Mesothelial cell of epicardium (in vitro differentiated cells): Measurements from ENCODE around the gene GMPR. TPM values are rescaled to one million over a fixed set of nuclear protein-coding genes. Genes with fewer than 3 reads are reported as not detected.
A peak's percentile ranks its signal among the peaks of the same experiment; 100 is the strongest.

Source experiments
- DNase-seq, 2 experiments: peaks; one replicate each; pipeline ENCODE4 v3.0.0; 2021; ENCODE audit warnings: low spot score in 2 of 2; ENCODE audit not compliant: unreplicated experiment in 2 of 2
- H3K27ac Mint-ChIP-seq: 2 replicates; pipeline ENCODE4 v1.8.0; 2021; ENCODE audit warnings: mixed read lengths
- H3K27me3 Mint-ChIP-seq: 2 replicates; pipeline ENCODE4 v1.8.0; 2021; ENCODE audit warnings: low read depth, mixed read lengths
- H3K36me3 Mint-ChIP-seq: 2 replicates; pipeline ENCODE4 v1.8.0; 2021; ENCODE audit warnings: mixed read lengths
- H3K4me1 Mint-ChIP-seq: 2 replicates; pipeline ENCODE4 v1.8.0; 2021; ENCODE audit warnings: mixed read lengths
- H3K4me3 Mint-ChIP-seq: 2 replicates; pipeline ENCODE4 v1.8.0; 2021; ENCODE audit warnings: mild to moderate bottlenecking, moderate library complexity, mixed read lengths
- H3K9me3 Mint-ChIP-seq: 2 replicates; pipeline ENCODE4 v1.8.0; 2021; ENCODE audit warnings: mixed read lengths
- total RNA-seq: library from RNA; stranded (reverse); gene quantifications from 3 replicates; pipeline ENCODE4 v1.2.1, GENCODE V29; 2021
- TF ChIP-seq, protein P1 (sequence below): fragments of 200-600 bp; sonication (generic); IDR thresholded peaks from one replicate; pipeline ENCODE4 v1.5.0; 2021; ENCODE audit warnings: antibody characterized with exemption; ENCODE audit not compliant: unreplicated experiment

Gene GMPR
- total RNA-seq, 1 donor from 2014 or later, result 4.0 TPM

DNA sequence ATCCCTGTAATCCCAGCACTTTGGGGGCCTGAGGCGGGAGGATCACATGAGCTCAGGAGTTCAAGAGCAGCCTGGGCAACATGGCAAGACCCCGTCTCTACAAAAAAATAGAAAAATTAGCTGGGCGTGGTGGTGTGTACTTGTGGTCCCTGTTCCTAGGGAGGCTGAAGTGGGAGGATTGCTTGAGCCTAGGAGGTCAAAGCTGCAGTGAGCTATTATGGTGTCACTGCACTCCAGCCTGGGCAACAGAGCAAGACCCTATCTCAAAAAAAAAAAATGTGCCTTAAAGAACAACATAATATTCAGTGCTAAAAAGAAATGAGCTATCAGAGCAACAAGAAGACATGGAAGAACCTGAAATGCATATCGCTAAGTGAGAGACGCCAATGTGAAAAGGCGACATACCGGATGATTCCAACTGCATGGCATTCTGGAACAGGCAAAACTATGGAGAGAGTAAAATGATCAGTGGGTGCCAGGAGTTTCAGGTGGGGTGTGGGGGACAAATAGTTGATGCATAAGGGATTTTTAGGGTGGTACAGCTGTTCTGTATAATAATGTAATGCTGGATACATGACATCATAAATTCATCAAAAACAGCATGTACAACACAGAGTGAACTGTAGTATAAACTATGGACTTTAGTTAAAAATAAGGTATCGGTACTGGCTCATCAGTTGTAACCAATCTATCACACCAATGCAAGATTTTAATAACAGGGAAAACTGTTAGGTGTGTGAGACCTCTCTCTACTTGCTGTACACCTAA lies 80.8 kb downstream of the GMPR start:
- Mint-ChIP-seq H3K4me3 (no peak overlapping the region), H3K9me3 (no peaks in the 10 kb centered on the region), H3K36me3 (no peaks in the 10 kb centered on the region), H3K4me1 (peaks cover 27% of the 10 kb centered on the region), H3K27ac (peak overlapping the region; percentile 12), H3K27me3 (no peaks in the 10 kb centered on the region)
- TF ChIP-seq, protein P1, sequence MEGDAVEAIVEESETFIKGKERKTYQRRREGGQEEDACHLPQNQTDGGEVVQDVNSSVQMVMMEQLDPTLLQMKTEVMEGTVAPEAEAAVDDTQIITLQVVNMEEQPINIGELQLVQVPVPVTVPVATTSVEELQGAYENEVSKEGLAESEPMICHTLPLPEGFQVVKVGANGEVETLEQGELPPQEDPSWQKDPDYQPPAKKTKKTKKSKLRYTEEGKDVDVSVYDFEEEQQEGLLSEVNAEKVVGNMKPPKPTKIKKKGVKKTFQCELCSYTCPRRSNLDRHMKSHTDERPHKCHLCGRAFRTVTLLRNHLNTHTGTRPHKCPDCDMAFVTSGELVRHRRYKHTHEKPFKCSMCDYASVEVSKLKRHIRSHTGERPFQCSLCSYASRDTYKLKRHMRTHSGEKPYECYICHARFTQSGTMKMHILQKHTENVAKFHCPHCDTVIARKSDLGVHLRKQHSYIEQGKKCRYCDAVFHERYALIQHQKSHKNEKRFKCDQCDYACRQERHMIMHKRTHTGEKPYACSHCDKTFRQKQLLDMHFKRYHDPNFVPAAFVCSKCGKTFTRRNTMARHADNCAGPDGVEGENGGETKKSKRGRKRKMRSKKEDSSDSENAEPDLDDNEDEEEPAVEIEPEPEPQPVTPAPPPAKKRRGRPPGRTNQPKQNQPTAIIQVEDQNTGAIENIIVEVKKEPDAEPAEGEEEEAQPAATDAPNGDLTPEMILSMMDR, result no peak
- no peak for DNase-seq

DNA sequence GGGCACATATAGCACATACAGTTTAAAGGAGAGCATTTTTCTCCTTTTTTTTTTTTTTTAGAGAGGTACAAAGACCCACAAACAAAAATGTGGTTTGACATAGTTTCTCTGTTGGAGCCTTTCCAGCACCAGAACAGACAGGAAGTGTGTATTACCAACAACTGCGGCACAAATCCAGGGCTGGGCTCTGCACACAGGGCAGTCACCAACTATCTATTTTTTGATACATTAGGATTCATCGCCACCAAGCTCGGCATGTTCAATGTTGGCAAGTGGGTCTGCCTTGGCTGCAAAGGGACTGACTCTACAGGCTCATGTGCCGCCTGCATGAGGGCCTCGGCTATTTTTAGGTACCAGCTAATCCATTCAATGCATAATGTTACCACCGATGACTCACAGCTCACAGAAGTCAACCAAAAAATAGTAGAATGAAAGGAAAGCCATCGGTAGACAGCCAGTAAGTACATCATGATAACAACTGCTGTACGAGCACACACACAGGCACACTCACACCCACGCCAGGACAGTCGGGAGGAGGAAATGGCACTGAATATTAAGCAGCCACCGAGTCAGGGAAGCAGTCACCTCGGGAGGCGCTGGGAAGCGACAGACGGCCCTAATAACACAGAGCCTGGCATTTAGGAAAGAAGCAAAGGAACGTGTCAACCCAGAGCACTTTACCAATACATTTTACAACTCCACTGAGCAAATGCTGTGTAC lies 81.6 kb downstream of the GMPR start:
- H3K4me1 Mint-ChIP-seq, result peaks cover 27% of the 10 kb centered on the region

DNA sequence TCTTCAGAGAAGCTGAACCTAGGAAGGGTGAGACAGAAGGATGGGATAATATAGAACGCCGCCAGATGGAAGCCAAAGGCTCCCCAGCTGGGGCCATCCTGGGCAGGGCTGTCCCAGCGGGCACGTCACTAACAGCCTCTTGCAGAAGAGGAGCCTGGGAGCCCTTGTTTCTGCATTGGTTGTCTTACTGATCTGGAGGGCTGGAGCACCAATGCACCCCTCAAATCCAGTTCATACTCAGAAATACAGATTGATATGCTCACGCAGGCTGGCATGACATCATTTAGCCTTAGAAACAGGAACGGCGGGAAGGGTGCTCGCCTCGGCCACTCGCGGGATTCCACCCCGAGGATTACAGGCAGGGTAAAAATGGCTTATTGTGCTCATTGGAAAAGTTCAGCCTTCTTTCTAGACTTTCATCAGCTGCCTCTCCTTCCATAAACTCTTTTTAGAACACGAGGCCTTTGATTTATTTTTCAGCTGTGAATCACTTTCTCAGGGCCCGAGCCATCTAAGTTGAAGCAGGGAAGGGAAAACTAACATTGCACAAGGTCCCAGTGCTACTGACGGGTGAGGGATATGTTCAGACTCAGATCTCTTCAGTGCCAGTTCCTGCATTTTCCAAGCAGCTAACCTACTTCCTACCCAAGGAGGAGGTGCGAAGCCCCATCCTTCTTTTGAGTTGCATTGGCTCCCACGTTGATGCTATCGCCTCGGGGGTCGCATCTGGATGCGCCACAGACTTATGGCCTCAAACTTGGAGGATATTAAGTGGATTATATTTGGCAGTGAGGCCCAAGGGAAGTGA lies 82.3 kb downstream of the GMPR start:
- H3K27me3 Mint-ChIP-seq, result no peaks in the 10 kb centered on the region
- H3K27ac Mint-ChIP-seq, result peak overlapping the region; percentile 3
- no peak for DNase-seq
- no peaks in the 10 kb centered on the region for H3K9me3 Mint-ChIP-seq
- TF ChIP-seq, protein P1, result no peak
- no peak overlapping the region for H3K4me3 Mint-ChIP-seq
- peaks cover 8% of the 10 kb centered on the region for H3K36me3 Mint-ChIP-seq
- H3K4me1 Mint-ChIP-seq, result peaks cover 27% of the 10 kb centered on the region

More for the DNA sequence above, 81.6 kb downstream of the GMPR start:
- TF ChIP-seq, protein P1, result no peak
- peaks cover 3% of the 10 kb centered on the region for H3K36me3 Mint-ChIP-seq
- H3K9me3 Mint-ChIP-seq, result no peaks in the 10 kb centered on the region
- DNase-seq, result no peak
- peak overlapping the region; percentile 3 for H3K27ac Mint-ChIP-seq
- no peak overlapping the region for H3K4me3 Mint-ChIP-seq
- H3K27me3 Mint-ChIP-seq, result no peaks in the 10 kb centered on the region

GRCh38 chr6:16321341-16321710 lies 82.9 kb downstream of the GMPR start:
- TF ChIP-seq, protein P1, result no peak
- Mint-ChIP-seq H3K4me3 (no peak overlapping the region), H3K9me3 (no peaks in the 10 kb centered on the region), H3K27me3 (no peaks in the 10 kb centered on the region), H3K4me1 (peaks cover 27% of the 10 kb centered on the region), H3K27ac (no peak overlapping the region), H3K36me3 (peaks cover 14% of the 10 kb centered on the region)
- DNase-seq, result no peak

DNA sequence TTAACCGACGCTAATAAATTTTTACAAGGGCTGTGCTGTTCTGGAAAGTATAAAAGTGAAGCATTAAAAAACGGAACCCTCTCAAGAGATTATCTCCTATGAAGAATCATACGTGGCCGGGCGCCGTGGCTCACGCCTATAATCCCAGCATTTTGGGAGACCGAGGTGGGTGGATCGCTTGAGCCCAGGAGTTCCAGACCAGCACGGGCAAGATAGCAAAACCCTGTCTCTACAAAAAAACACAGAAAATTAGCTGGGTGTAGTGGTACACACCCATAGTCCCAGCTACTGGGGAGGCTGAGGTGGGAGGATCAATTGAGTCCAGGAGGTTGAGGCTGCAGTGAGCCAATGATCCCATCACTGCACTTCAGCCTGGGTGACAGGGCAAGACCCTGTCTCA lies 83.4 kb downstream of the GMPR start:
- DNase-seq, result no peak
- no peaks in the 10 kb centered on the region for H3K9me3 Mint-ChIP-seq
- H3K4me1 Mint-ChIP-seq, result peaks cover 27% of the 10 kb centered on the region
- TF ChIP-seq, protein P1, result no peak
- H3K36me3 Mint-ChIP-seq, result peaks cover 19% of the 10 kb centered on the region
- no peak overlapping the region for H3K27ac Mint-ChIP-seq
- H3K4me3 Mint-ChIP-seq, result no peak overlapping the region
- H3K27me3 Mint-ChIP-seq, result no peaks in the 10 kb centered on the region
